ENCODE measurements around the gene DAD1. TPM values are rescaled to one million over a fixed set of nuclear protein-coding genes. Genes with fewer than 3 reads are reported as not detected.

Gene DAD1
- total RNA-seq, 1 donor from 2014 or later = 223 TPM

DNA sequence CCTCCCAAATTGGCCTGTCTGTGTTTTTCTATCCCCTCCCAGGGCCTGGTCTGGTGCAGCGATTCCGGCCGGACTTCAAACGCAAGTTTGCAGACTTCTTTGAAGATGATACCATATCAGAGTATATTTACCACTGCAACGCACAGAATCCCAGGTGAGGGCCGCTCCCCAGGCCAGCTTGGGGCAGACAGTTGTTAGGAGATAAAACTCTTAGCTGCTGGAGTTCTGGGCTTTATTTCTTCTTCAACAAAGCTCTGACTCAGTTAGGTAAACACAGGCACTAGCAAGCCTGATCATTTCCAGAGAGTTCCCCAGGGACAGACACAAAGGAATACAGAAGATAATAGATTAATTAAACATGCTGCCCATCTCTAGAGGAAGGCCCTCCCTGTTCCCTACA lies 17.4 kb upstream of the DAD1 start:
- H3K27ac Mint-ChIP-seq (ENCODE audit: unreplicated experiment) = no peak overlapping the region
- H3K4me1 Mint-ChIP-seq (ENCODE audit: unreplicated experiment) = peaks cover 6% of the 10 kb centered on the region
- H3K9me3 Mint-ChIP-seq (ENCODE audit: unreplicated experiment) = no peaks in the 10 kb centered on the region
- no peak for DNase-seq (ENCODE audit: extremely low spot score, unreplicated experiment)
- H3K27me3 Mint-ChIP-seq (ENCODE audit: unreplicated experiment) = no peaks in the 10 kb centered on the region
- TF ChIP-seq CTCF (IDR thresholded peaks at IDR 0.05) = no peak
- no peak overlapping the region for H3K4me3 Mint-ChIP-seq (ENCODE audit: unreplicated experiment)
- H3K36me3 Mint-ChIP-seq (ENCODE audit: unreplicated experiment) = peaks cover 67% of the 10 kb centered on the region

DNA sequence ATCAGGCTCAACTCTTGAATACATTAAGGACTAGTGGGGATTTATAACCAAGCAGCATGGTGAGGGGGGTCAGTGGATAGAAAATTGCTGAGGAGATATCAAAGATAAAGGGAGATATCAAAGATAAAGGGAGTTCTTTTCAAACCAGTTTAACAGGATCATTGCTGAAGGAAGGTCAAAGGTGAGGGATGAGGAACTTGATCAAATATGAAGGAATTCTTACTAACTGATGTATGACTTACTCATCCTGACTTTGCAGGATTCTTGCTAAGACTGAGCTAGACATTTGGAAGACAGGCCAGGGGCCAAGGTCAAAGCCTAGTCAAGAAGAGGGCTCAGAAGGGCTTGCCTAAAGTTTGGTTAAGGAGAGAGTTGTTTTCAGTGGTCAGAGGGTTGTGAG lies 13.8 kb upstream of the DAD1 start:
- Mint-ChIP-seq H3K4me3 (ENCODE audit: unreplicated experiment) (no peak overlapping the region), H3K9me3 (ENCODE audit: unreplicated experiment) (no peaks in the 10 kb centered on the region), H3K27me3 (ENCODE audit: unreplicated experiment) (no peaks in the 10 kb centered on the region), H3K4me1 (ENCODE audit: unreplicated experiment) (peaks cover 31% of the 10 kb centered on the region), H3K27ac (ENCODE audit: unreplicated experiment) (peak overlapping the region; percentile 2), H3K36me3 (ENCODE audit: unreplicated experiment) (peaks cover 44% of the 10 kb centered on the region)
- no peak for TF ChIP-seq CTCF (IDR thresholded peaks at IDR 0.05)
- DNase-seq (ENCODE audit: extremely low spot score, unreplicated experiment) = no peak

DNA sequence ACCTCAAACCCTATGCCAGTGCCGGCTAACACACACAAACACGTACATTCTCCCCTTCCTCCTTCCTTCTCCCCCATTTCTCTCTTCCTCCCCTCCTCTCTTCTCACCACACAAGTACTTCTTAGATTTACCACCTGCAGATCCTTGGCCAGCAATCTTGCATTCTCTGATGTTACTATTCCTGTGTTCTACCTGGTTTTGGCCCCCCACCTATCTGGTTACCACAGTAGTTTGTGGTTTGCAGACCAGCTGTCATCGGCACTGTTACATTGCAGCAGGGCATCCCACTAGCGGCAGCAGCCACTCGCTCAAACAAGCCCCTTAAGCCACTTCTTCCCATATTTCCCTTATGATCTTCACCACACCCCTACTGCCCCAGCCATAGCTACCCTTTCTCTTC lies 13.0 kb upstream of the DAD1 start:
- H3K27ac Mint-ChIP-seq (ENCODE audit: unreplicated experiment) = no peak overlapping the region
- TF ChIP-seq CTCF (IDR thresholded peaks at IDR 0.05) = no peak
- no peaks in the 10 kb centered on the region for H3K9me3 Mint-ChIP-seq (ENCODE audit: unreplicated experiment)
- peaks cover 39% of the 10 kb centered on the region for H3K36me3 Mint-ChIP-seq (ENCODE audit: unreplicated experiment)
- no peaks in the 10 kb centered on the region for H3K27me3 Mint-ChIP-seq (ENCODE audit: unreplicated experiment)
- no peak overlapping the region for H3K4me3 Mint-ChIP-seq (ENCODE audit: unreplicated experiment)
- DNase-seq (ENCODE audit: extremely low spot score, unreplicated experiment) = no peak
- peaks cover 34% of the 10 kb centered on the region for H3K4me1 Mint-ChIP-seq (ENCODE audit: unreplicated experiment)

DNA sequence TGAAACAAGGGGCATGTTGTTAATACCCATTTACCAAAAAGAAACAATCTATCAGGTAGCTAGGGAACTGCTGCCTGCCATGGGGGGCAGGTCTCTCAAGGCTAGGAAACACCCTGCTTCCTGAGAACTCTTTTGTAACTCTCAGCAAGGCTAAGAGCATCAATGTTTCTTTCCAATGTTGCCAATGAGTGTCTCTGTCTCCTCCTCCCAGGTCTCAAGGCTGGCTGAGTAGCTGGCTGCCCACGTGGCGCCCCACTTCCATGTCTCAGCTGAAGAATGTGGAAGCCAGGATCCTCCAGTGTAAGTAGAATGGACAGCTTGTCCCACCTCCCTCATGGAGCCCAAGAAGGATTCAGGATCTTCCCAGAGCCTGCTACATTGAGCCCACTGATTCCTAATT lies 12.4 kb upstream of the DAD1 start:
- Mint-ChIP-seq H3K4me3 (ENCODE audit: unreplicated experiment) (no peak overlapping the region), H3K36me3 (ENCODE audit: unreplicated experiment) (peaks cover 35% of the 10 kb centered on the region), H3K27me3 (ENCODE audit: unreplicated experiment) (no peaks in the 10 kb centered on the region), H3K4me1 (ENCODE audit: unreplicated experiment) (peaks cover 34% of the 10 kb centered on the region), H3K27ac (ENCODE audit: unreplicated experiment) (no peak overlapping the region), H3K9me3 (ENCODE audit: unreplicated experiment) (no peaks in the 10 kb centered on the region)
- no peak for DNase-seq (ENCODE audit: extremely low spot score, unreplicated experiment)
- no peak for TF ChIP-seq CTCF (IDR thresholded peaks at IDR 0.05)

- peak overlapping the region; percentile 98 for H3K4me3 Mint-ChIP-seq (ENCODE audit: unreplicated experiment)
- peaks cover 25% of the 10 kb centered on the region for H3K36me3 Mint-ChIP-seq (ENCODE audit: unreplicated experiment)
- no peaks in the 10 kb centered on the region for H3K9me3 Mint-ChIP-seq (ENCODE audit: unreplicated experiment)
Measured at GRCh38 chr14:22600027-22600426, 11.0 kb upstream of the DAD1 start.

More at GRCh38 chr14:22600027-22600426, 11.0 kb upstream of the DAD1 start:
- peak overlapping the region; percentile 52 for H3K27ac Mint-ChIP-seq (ENCODE audit: unreplicated experiment)
- DNase-seq (ENCODE audit: extremely low spot score, unreplicated experiment) = no peak
- peaks cover 34% of the 10 kb centered on the region for H3K4me1 Mint-ChIP-seq (ENCODE audit: unreplicated experiment)
- TF ChIP-seq CTCF (IDR thresholded peaks at IDR 0.05) = no peak
- H3K27me3 Mint-ChIP-seq (ENCODE audit: unreplicated experiment) = peaks cover 5% of the 10 kb centered on the region
